GM21423 (cell line): ENCODE measurements around the gene UCP3.

Experiments
- ATAC-seq: cut with Tn5 transposase; IDR thresholded peaks from one replicate; pipeline ENCODE4 v1.9.1; 2021; ENCODE audit warnings: mild to moderate bottlenecking, moderate library complexity; ENCODE audit not compliant: unreplicated experiment

The UCP3 gene

GRCh38 chr11:74018331-74019005, 9.6 kb upstream of the UCP3 start:
- ATAC-seq = no peak

DNA sequence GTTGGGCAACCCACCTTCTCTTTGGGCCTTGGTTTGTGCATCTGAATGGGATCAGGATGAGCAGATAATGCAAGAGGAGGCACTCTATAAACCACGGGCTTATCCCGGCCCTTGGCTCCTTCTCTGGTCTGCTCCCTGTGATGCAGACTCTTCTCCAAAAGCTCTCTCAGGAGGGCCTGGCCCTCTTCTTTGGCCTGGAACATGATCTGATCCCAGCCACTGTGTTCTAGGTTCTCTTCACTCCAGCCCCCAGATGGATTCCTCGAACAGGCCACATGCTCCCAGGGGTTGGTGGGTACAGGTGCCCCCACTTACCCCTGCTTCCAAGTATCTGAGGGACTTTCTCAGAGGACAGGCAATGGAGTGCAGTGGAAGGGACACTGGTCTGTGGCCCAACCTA, 8.7 kb upstream of the UCP3 start:
- no peak for ATAC-seq

DNA sequence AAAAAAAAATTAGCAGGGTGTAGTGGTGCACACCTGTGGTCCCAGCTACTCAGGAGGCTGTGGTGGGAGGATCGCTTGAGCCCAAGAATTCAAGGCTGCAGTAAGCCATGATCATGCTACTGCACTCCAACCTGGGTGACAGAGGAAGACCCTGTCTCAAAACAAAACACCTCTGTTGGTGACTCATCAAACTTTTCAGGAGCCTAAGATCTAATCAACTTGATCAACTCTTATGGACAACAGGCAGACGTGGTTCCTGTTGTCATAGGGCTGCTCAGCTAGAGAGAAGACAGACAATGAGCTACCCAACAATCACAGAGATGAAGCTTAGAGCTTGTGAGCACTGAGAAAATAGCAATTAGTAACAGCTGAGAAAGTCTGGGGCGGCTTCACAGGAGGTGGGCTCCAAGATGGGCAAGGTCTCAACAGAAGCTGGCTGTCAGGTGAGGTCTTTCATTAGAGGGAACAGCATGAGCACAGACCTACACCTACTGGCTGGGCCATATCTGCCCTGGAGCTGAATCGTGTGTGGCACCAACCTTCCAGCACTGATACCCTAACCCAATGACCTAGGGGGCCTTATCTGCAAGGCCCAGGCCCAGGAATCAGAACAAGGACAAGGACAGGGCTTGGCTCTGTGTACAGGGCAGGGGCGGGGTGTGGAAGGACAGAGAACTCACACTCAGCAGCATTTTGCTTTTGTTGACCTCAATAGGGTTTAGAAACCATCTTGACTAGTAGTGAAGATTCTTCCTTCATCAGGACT, 7.2 kb upstream of the UCP3 start:
- ATAC-seq = no peak

GRCh38 chr11:74014880-74015279, 6.0 kb upstream of the UCP3 start:
- ATAC-seq = no peak

DNA sequence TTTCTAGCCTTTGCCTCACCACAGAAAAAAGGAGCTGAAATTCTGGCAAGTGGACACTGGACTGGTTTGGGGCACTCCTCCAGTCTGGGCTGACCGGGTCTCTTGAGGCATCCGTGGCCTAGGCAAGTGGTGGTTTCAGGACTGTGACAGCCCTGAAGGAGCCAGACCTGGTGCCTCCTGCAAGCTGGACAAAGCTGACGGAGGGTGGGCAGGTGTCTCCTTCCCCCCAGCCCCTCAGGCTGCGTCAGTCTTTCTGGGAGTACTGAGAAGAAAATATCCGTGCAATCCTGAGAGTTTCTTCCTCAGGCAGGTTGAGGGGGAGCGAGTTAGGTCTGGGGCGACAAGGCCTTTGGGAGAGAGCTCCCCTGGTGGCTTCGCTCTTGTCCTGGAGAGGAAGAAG, 4.3 kb upstream of the UCP3 start:
- no peak for ATAC-seq

DNA sequence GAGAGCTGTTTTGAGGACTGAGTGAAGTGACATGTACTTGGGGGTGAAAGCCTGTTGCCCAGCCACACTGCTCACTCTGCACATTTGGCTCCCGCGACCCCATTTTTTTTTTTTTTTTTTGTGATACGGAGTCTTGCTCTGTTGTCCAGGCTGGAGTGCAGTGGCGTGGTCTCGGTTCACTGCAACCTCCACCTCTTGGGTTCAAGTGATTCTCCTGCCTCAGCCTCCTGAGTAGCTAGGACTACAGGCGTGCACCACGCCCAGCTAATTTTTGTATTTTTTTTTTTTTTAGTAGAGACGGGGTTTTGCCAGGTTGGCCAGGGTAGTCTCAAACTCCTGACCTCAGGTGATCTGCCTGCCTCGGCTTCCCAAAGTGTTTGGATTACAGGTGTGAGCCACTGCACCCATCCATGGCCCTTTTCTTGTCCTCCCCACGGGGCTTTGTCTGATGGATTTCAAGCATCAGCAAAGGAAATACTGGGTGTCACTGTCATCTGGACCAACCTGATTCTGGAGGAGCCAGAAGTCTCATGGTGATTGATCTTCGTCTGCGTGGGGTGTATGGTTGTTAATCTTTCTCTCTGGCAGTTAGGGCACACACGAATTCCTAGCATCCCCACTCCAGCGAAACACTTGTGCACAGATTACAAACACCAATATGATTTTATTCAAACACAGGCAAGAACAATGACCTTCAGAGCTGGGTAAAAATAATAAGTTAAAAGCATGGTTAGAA, 3.4 kb upstream of the UCP3 start:
- no peak for ATAC-seq

GRCh38 chr11:74011360-74012073, 2.6 kb upstream of the UCP3 start:
- ATAC-seq = peak; percentile 73

GRCh38 chr11:74010306-74011300, 1.7 kb upstream of the UCP3 start:
- no peak for ATAC-seq

- no peak for ATAC-seq
Measured at GRCh38 chr11:74009675-74010305, 905 bp upstream of the UCP3 start.

DNA sequence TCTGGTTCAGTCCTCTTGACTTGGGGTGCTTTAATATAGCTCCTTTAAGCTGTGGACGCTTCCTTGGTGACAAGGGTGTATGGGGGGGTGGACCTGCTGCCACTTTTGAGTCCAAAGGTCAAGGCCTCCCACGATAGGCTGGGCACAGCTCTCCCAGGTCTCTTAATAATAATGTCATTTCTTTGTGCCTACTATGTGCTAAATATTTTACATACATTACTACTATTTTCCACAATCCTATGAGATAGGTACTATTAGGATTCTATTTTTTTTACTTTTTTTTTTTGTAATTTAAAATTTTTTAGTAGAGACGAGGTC, 304 bp upstream of the UCP3 start:
- ATAC-seq = no peak

DNA sequence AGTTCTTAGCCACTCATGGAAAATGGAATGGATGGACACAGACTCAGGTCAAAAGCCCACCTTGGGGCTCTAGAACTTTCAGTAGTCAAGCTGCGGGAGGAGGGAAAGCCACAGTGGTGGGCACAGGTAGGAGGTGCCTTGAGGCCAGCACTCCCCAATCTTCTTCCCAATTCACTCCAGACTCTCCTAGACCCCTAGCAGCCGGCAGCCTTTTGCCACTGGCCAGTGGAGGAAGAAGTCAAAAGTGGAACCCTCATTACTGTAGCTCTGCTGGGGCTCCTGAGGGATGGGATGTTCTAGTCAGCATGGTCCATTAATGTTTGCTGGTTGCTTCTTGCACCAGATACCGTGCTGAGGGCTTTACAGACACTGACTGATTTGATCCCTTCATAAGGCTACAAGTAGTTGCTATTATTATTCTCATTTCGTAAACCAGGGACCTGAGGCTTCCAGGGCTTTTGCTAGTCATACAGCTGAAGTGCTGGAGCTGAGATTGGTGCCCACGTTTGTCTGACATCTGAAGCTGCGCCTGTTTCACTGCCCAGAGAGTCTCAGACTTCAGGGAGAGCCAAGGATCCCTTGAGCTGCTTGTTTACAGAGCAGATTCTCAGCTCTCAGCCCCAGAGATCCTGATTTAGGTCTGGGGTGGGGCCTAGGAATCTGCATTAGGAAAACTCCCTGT, 1.1 kb downstream of the UCP3 start:
- ATAC-seq = no peak

DNA sequence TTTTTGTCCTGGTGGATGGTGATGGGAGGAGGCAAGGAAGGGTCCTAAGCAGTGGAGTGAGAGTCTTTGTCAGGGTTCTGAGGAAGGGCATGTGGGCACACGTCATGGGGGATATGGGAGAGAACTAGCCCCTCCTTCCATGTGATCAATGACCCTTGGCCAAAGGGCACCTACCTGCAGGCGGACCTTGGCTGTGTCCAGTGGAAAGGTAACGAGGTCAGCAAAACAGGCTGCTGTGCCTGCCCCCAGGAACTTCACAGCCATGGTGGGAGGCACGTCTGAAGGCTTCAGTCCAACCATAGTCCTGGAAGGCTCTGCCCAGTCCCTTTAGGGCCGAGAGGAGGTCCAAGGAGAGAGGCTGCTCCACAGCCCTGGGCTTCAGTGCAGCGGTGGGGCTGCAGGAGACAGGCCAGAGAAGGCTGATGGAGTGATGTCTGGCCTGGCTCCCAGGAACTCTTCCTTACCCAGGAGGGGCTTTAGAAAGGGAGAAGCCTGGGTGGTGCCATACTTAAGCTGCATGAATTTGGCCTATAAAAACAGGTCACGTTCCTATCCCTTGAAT, 2.1 kb downstream of the UCP3 start:
- ATAC-seq = no peak

DNA sequence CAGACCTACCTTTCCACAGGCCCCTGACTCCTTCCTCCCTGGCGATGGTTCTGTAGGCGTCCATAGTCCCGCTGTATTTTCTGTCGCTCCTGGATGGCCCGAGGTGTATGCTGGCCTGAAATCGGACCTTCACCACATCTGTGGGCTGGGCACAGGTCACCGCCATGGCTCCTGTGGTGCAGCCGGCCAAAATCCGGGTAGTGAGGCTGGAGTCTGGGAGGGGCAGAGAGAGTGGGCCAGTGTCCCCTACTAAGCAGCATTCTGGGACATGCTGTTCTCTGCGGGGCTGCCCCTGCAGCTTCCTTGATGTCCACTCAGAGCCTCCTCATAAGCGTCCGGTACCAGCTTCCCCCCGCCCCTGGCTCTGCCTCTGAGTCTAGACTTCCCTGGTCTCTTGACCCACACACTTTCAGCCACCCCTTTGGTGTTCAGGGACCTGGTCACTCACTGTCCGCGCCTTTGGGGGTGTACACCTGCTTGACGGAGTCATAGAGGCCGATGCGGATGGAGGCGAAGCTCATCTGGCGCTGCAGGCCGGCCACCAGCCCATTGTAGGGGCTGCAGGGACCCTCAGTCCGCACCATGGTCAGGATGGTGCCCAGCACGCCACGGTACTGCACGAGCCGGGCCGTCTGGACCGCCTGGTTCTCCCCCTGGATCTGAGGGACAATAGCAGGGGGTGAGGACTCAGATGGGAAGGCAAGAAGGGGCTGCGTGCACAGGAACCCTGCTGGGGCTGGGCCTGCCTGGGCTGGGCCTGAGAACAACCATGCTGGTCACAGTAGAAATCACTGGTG, 3.0 kb downstream of the UCP3 start:
- no peak for ATAC-seq

GRCh38 chr11:74004759-74005615, 3.9 kb downstream of the UCP3 start:
- ATAC-seq = peak; percentile 69

DNA sequence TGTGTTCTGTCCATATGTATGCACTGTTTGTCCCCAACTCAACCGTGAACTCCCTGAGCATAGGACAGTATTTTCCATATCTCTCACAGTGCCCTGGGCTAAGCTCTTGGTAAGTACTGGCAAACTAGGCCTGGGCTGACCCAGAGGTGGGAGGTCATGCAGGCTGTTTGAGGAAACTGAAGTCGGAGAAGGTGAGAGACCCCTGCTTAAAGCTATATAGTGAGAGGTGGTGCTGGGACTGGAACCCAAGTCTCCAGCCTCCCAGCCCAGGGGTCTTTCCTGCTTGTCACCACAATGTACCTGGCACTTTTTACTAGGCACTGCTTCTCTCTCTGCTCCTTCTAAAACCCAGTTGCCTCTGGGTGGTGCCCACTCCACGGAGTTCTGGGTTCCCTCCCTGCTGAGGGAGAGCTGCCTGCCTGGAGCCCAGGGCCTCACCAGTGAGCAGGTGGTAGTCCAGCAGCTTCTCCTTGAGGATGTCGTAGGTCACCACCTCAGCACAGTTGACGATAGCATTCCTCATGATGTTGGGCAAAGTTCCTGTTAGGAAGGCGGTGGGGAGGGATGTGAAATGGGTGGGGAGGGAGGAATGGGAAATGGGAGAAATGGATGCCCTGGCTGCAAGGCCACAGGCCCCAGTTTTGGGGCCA, 4.7 kb downstream of the UCP3 start:
- ATAC-seq = no peak

DNA sequence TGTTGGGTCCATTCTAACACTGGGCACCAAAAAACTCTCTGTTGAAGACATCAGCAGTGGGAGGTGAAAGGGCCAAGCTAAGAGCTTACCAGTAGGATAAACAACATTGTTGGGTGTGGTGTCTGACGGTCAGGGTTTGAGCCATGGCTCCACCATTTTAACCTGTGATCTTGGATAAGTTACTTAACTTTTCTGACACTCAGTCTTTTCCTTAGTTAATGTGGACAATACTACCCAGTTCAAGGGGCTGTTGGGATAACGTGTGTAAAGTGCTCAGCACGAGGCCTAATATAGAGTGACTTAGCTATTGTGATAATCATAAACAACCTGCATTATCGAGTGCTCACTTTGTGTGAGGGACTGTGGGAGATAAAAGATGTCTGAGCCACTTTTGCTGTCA, 6.1 kb downstream of the UCP3 start:
- no peak for ATAC-seq

- no peak for ATAC-seq
Measured at GRCh38 chr11:74001822-74002286, 7.0 kb downstream of the UCP3 start.
